Fibroblast of pulmonary artery (primary cell): ENCODE measurements around the gene YWHAB.

ENCODE experiments used
- DNase-seq: peaks from one replicate; pipeline ENCODE4 v3.0.0-alpha.2; 2010; ENCODE audit warnings: low read depth
- H3K4me3 ChIP-seq: replicated peaks from 2 replicates; pipeline ENCODE4 v1.5.1; 2011; ENCODE audit warnings: low read depth, mild to moderate bottlenecking, control low read depth, low read length, moderate library complexity
- TF ChIP-seq, protein P1 (sequence below): IDR thresholded peaks from 2 replicates; pipeline ENCODE4 v1.5.1; 2011; ENCODE audit warnings: mild to moderate bottlenecking, control low read depth, low read length, inconsistent platforms; ENCODE audit errors: missing control alignments

The YWHAB gene

GRCh38 chr20:44911264-44911921 lies 25.9 kb downstream of the YWHAB start:
- TF ChIP-seq, protein P1, sequence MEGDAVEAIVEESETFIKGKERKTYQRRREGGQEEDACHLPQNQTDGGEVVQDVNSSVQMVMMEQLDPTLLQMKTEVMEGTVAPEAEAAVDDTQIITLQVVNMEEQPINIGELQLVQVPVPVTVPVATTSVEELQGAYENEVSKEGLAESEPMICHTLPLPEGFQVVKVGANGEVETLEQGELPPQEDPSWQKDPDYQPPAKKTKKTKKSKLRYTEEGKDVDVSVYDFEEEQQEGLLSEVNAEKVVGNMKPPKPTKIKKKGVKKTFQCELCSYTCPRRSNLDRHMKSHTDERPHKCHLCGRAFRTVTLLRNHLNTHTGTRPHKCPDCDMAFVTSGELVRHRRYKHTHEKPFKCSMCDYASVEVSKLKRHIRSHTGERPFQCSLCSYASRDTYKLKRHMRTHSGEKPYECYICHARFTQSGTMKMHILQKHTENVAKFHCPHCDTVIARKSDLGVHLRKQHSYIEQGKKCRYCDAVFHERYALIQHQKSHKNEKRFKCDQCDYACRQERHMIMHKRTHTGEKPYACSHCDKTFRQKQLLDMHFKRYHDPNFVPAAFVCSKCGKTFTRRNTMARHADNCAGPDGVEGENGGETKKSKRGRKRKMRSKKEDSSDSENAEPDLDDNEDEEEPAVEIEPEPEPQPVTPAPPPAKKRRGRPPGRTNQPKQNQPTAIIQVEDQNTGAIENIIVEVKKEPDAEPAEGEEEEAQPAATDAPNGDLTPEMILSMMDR: peak; percentile 42
- DNase-seq: peak; percentile 62
- H3K4me3 ChIP-seq: no peak overlapping the region

DNA sequence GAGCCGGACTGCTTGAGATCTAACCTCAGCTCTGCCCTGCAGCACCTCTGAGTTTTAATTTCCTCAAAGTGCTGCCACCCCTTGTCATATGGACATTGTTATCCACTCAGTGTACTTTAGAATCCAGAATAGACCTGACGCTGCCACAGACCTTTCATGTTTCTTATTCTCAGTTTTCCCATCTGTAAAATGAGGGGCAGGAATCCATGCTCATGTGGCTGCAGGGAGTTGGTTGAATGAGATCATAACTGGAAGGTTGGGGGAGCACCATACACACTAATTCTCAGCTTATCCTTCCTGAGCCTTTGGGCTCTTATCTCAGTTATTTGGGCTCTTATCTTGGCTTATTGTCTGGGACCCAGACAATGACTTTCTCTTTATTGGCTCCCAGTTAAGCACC lies 26.7 kb downstream of the YWHAB start:
- H3K4me3 ChIP-seq: no peak overlapping the region
- no peak for DNase-seq
- TF ChIP-seq, protein P1: no peak

DNA sequence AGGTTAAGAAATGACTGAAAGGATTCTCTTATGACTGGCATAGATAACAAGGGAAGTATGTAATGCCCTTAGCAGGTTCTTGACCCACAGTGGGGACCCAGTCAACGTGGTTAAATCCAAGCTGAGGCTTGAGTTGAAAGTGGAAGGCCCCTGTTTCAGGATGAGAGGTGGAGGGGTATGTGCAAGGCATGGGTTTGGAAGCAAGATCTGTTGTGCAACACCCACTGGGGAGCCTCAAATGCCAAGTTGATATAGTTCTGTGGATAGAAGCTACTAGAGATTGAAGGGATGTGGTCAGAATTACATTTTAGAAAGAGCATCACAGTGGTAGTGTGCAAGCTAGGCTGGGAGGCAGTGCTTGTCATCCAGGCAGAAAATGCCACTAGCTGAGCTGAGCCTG lies 29.4 kb downstream of the YWHAB start:
- TF ChIP-seq, protein P1: no peak
- H3K4me3 ChIP-seq: no peak overlapping the region
- no peak for DNase-seq

- no peak for DNase-seq
- TF ChIP-seq, protein P1: no peak
- H3K4me3 ChIP-seq: no peak overlapping the region
Observed at GRCh38 chr20:44916586-44916985, 31.1 kb downstream of the YWHAB start.

DNA sequence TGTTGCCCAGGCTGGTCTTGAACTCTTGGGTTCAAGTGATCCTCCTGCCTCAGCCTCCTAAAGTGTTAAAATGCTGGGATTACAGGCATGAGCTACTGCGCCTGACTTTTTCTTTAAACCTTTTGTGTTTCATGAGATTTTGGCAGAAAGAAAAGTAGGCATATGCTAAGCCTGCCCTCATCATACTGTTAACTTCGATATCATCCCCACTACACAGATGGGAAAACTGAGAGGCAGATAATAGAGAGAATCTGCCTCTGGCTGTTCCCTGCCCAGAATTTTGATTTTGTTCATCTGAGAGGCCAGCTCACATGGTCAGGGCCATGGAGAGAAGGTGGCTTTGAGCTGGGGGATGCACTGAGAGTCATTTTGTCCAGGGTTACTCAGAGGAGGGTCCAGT lies 31.9 kb downstream of the YWHAB start:
- no peak for DNase-seq
- TF ChIP-seq, protein P1: no peak
- H3K4me3 ChIP-seq: no peak overlapping the region

DNA sequence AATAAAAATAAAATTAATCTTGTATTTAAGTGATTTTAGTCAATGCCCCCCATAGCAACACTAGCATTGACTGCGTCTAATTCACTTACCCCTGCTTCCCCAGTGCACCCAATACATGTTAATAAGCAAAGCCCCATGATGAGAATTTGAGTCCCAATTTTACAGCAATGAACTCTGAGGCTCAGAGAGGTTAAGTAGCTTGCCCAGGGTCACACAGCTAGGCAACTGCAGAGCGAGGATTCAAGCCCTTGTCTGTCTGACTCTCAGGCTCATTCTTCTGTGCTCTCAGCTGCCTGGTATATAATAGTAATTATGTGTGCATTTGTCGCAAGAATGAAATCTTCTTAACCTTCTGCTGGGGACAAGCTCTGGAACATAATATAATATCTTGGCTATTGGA lies 32.8 kb downstream of the YWHAB start:
- no peak for DNase-seq
- no peak overlapping the region for H3K4me3 ChIP-seq
- TF ChIP-seq, protein P1: no peak

- TF ChIP-seq, protein P1: no peak
- H3K4me3 ChIP-seq: no peak overlapping the region
- no peak for DNase-seq
Observed at GRCh38 chr20:44918761-44919160, 33.3 kb downstream of the YWHAB start.
